Peyer's patch (tissue), 4 donors: ENCODE data around the gene PRMT7.

Experiments
- CTCF ChIP-seq, 6 experiments: fragments of 450-650 bp in 4 of 6; fragments of 200-600 bp in 2 of 6; sonication (generic) in 1 of 6; IDR thresholded peaks; one replicate each; pipeline ENCODE4 v1.5.1; 2017 to 2019; ENCODE audit warnings: antibody characterized with exemption in 6 of 6, mild to moderate bottlenecking in 3 of 6, moderate library complexity in 1 of 6
- POLR2A ChIP-seq, 2 donors: fragments of 450-650 bp; IDR thresholded peaks; one replicate each; pipeline ENCODE4 v1.5.1; 2017; ENCODE audit warnings: antibody characterized with exemption in 2 of 2, mild to moderate bottlenecking in 2 of 2, moderate library complexity in 2 of 2

GRCh38 chr16:68343137-68343536, 32.3 kb downstream of the PRMT7 start:
- TF ChIP-seq CTCF (IDR thresholded peaks at IDR 0.05) (no peak), POLR2A (IDR thresholded peaks at IDR 0.05) (no peak)
